ENCODE data around the gene RASGEF1B. TPM values are rescaled to one million over a fixed set of nuclear protein-coding genes. Genes with fewer than 3 reads are reported as not detected.
"Not testable (repeated sequence)": the region's sequence is repeated elsewhere in the genome, so short reads cannot be mapped to it uniquely, and the experiment has no call there.

Gene RASGEF1B
- total and polyA plus RNA-seq, 7 experiments from 2014 or later = 1.1 to 82.5 (median 11.4) TPM

- no peaks in the 10 kb centered on the region for H3K4me1 ChIP-seq (ENCODE audit: control insufficient read depth in 2 of 2, insufficient read depth in 2 of 2, low read length in 2 of 2)
- H3K9me3 ChIP-seq (ENCODE audit: control insufficient read depth in 2 of 3, low read length in 3 of 3) = no peaks in the 10 kb centered on the region
- no peak for ATAC-seq
- Mint-ChIP-seq H3K27ac (no peak overlapping the region), H3K9me3 (no peaks in the 10 kb centered on the region), H3K27me3 (peaks cover 0 to 4% (median 0%) of the 10 kb centered on the region in 5 donors), H3K4me3 (no peak overlapping the region), H3K36me3 (no peaks in the 10 kb centered on the region), H3K4me1 (peaks cover 0 to 9% (median 5%) of the 10 kb centered on the region in 7 donors)
- H3K27ac ChIP-seq (ENCODE audit: low read depth, low read length) = no peak overlapping the region
- intact Hi-C loops (cut with micrococcal nuclease) = loop anchor here (5.0 to 10.0 kb wide), 4 partner anchors 504 to 944 kb away; no protein-coding TSS in a partner anchor
- no peak overlapping the region for H3K4me3 ChIP-seq (ENCODE audit: low read length)
- no peak for DNase-seq
- H3K36me3 ChIP-seq (ENCODE audit: control insufficient read depth in 2 of 3, insufficient read depth in 3 of 3, low read length in 3 of 3) = no peaks in the 10 kb centered on the region
- CTCF ChIA-PET = interaction anchor here (0.8 kb wide), 1 partner anchor 59 kb away, joined by 3 read pairs; no protein-coding TSS in a partner anchor
- POLR2A ChIA-PET = no interaction called here
- no peaks in the 10 kb centered on the region for H3K27me3 ChIP-seq (ENCODE audit: control insufficient read depth in 2 of 2, insufficient read depth in 2 of 2, low read length in 2 of 2)
These were observed 63.4 kb downstream of the RASGEF1B start for GRCh38 chr4:81408341-81408740.

DNA sequence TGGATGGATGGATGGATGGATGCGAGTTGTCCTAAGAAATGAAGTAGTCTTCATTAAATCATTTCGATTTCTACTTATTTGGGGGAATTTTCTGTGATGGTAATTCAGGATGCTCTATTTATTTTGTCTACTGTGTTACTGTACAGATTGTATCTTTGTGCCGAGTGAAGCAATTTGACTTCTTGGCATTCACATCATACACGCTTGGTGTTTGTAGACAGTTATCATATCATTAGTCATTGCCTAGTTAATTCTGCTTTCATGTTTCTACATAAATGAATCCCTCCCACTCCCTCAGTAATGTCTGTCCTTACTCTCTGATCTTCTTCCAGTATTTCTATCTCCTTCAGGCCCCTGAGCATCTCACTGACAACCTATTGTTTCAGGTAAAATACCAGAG is 64.0 kb downstream of the RASGEF1B start:
- Mint-ChIP-seq H3K27ac (peak overlapping the region in 1 of 9 donors; percentile 36), H3K4me1 (peaks cover 0 to 9% (median 5%) of the 10 kb centered on the region in 7 donors)
- POLR2A ChIA-PET = no interaction called here

DNA sequence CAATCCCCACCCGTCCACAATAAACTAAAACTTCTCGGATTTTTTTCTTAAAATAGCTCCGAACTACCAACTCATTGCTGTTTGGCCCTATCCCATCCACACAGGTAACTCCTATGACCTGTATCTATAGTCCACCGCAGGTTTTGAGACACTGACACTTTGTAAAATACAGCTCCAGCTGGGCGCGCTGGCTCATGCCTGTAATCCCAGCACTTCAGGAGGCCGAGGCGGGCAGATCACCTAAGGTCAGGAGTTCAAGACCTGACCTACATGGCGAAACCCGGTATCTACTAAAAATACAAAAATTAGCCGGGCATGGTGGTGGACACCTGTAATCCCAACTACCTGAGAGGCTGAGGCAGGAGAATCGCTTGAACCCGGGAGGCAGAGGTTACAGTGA is 65.2 kb downstream of the RASGEF1B start:
- ATAC-seq; H3K36me3 Mint-ChIP-seq; H3K36me3 ChIP-seq (ENCODE audit: control insufficient read depth in 2 of 3, insufficient read depth in 3 of 3, low read length in 3 of 3); DNase-seq; H3K4me1 Mint-ChIP-seq; H3K27me3 ChIP-seq (ENCODE audit: control insufficient read depth in 2 of 2, insufficient read depth in 2 of 2, low read length in 2 of 2); H3K9me3 Mint-ChIP-seq; POLR2A ChIA-PET; H3K27ac Mint-ChIP-seq; H3K27ac ChIP-seq (ENCODE audit: low read depth, low read length); H3K4me3 Mint-ChIP-seq; H3K9me3 ChIP-seq (ENCODE audit: control insufficient read depth in 2 of 3, low read length in 3 of 3); H3K27me3 Mint-ChIP-seq; H3K4me1 ChIP-seq (ENCODE audit: control insufficient read depth in 2 of 2, insufficient read depth in 2 of 2, low read length in 2 of 2); H3K4me3 ChIP-seq (ENCODE audit: low read length): not testable (repeated sequence)
- CTCF ChIA-PET = interaction anchor here (0.6 to 1.1 kb wide), 6 partner anchors 30 to 864 kb away, joined by 3 to 5 read pairs (median 3); no protein-coding TSS in a partner anchor
- intact Hi-C loops (cut with micrococcal nuclease) = loop anchor here (1.0 to 10.0 kb wide), 9 partner anchors 61 to 954 kb away; no protein-coding TSS in a partner anchor

More for the DNA sequence above, 64.0 kb downstream of the RASGEF1B start:
- CTCF ChIA-PET = interaction anchor here (1.0 kb wide), 2 partner anchors 794 to 861 kb away, joined by 3 to 4 read pairs; no protein-coding TSS in a partner anchor
- Histone ChIP-seq H3K4me1 (ENCODE audit: control insufficient read depth in 2 of 2, insufficient read depth in 2 of 2, low read length in 2 of 2) (no peaks in the 10 kb centered on the region), H3K4me3 (ENCODE audit: low read length) (no peak overlapping the region), H3K27ac (ENCODE audit: low read depth, low read length) (no peak overlapping the region), H3K36me3 (ENCODE audit: control insufficient read depth in 2 of 3, insufficient read depth in 3 of 3, low read length in 3 of 3) (no peaks in the 10 kb centered on the region), H3K9me3 (ENCODE audit: control insufficient read depth in 2 of 3, low read length in 3 of 3) (no peaks in the 10 kb centered on the region), H3K27me3 (ENCODE audit: control insufficient read depth in 2 of 2, insufficient read depth in 2 of 2, low read length in 2 of 2) (no peaks in the 10 kb centered on the region)
- ATAC-seq (no peak), DNase-seq (no peak)
- H3K27me3 Mint-ChIP-seq = peaks cover 0 to 4% (median 0%) of the 10 kb centered on the region in 5 donors
- H3K36me3 Mint-ChIP-seq = no peaks in the 10 kb centered on the region
- intact Hi-C loops (cut with micrococcal nuclease) = loop anchor here (2.0 to 10.0 kb wide), 5 partner anchors 505 to 953 kb away; no protein-coding TSS in a partner anchor
- no peaks in the 10 kb centered on the region for H3K9me3 Mint-ChIP-seq
- no peak overlapping the region for H3K4me3 Mint-ChIP-seq

GRCh38 chr4:81405900-81406401 is 65.8 kb downstream of the RASGEF1B start:
- ChIA-PET POLR2A (no interaction called here), CTCF (interaction anchor here (0.6 to 1.1 kb wide), 5 partner anchors 30 to 865 kb away, joined by 3 to 5 read pairs (median 3); no protein-coding TSS in a partner anchor)
- DNase-seq (peak in 7 of 9 donors; percentile 54 to 80 (median 70)), ATAC-seq (peak; percentile 88)
- intact Hi-C loops (cut with micrococcal nuclease) = loop anchor here (1.0 to 10.0 kb wide), 10 partner anchors 61 to 955 kb away; no protein-coding TSS in a partner anchor
- peaks cover 0 to 9% (median 4%) of the 10 kb centered on the region in 7 donors for H3K4me1 Mint-ChIP-seq
- Histone ChIP-seq H3K27me3 (ENCODE audit: control insufficient read depth in 2 of 2, insufficient read depth in 2 of 2, low read length in 2 of 2) (no peaks in the 10 kb centered on the region), H3K4me1 (ENCODE audit: control insufficient read depth in 2 of 2, insufficient read depth in 2 of 2, low read length in 2 of 2) (no peaks in the 10 kb centered on the region), H3K36me3 (ENCODE audit: control insufficient read depth in 2 of 3, insufficient read depth in 3 of 3, low read length in 3 of 3) (no peaks in the 10 kb centered on the region), H3K27ac (ENCODE audit: low read depth, low read length) (no peak overlapping the region), H3K9me3 (ENCODE audit: control insufficient read depth in 2 of 3, low read length in 3 of 3) (no peaks in the 10 kb centered on the region), H3K4me3 (ENCODE audit: low read length) (no peak overlapping the region)
- H3K36me3 Mint-ChIP-seq = no peaks in the 10 kb centered on the region
- H3K27ac Mint-ChIP-seq = no peak overlapping the region
- peaks cover 0 to 8% (median 0%) of the 10 kb centered on the region in 5 donors for H3K27me3 Mint-ChIP-seq
- peak overlapping the region in 4 of 10 donors; percentile 8 to 56 (median 20) for H3K4me3 Mint-ChIP-seq
- H3K9me3 Mint-ChIP-seq = no peaks in the 10 kb centered on the region

- Mint-ChIP-seq H3K27me3 (peaks cover 0 to 10% (median 4%) of the 10 kb centered on the region in 5 donors), H3K27ac (no peak overlapping the region), H3K36me3 (no peaks in the 10 kb centered on the region), H3K4me1 (peaks cover 0 to 9% (median 4%) of the 10 kb centered on the region in 7 donors), H3K4me3 (no peak overlapping the region), H3K9me3 (no peaks in the 10 kb centered on the region)
- no peaks in the 10 kb centered on the region for H3K36me3 ChIP-seq (ENCODE audit: control insufficient read depth in 2 of 3, insufficient read depth in 3 of 3, low read length in 3 of 3)
- no peak for DNase-seq
- ChIA-PET CTCF (no interaction called here), POLR2A (no interaction called here)
- H3K27me3 ChIP-seq (ENCODE audit: control insufficient read depth in 2 of 2, insufficient read depth in 2 of 2, low read length in 2 of 2) = no peaks in the 10 kb centered on the region
- H3K27ac ChIP-seq (ENCODE audit: low read depth, low read length) = no peak overlapping the region
- H3K4me1 ChIP-seq (ENCODE audit: control insufficient read depth in 2 of 2, insufficient read depth in 2 of 2, low read length in 2 of 2) = no peaks in the 10 kb centered on the region
- ATAC-seq = no peak
- no peaks in the 10 kb centered on the region for H3K9me3 ChIP-seq (ENCODE audit: control insufficient read depth in 2 of 3, low read length in 3 of 3)
- no peak overlapping the region for H3K4me3 ChIP-seq (ENCODE audit: low read length)
- intact Hi-C loops (cut with micrococcal nuclease) = loop anchor here (1.0 to 10.0 kb wide), 6 partner anchors 508 to 948 kb away; no protein-coding TSS in a partner anchor
These were observed 67.0 kb downstream of the RASGEF1B start for GRCh38 chr4:81404741-81405140.

GRCh38 chr4:81404294-81404693 is 67.4 kb downstream of the RASGEF1B start:
- H3K27me3 ChIP-seq (ENCODE audit: control insufficient read depth in 2 of 2, insufficient read depth in 2 of 2, low read length in 2 of 2) = no peaks in the 10 kb centered on the region
- DNase-seq (no peak), ATAC-seq (no peak)
- no peaks in the 10 kb centered on the region for H3K9me3 Mint-ChIP-seq
- POLR2A ChIA-PET = no interaction called here
- intact Hi-C loops (cut with micrococcal nuclease) = loop anchor here in 1 of 2 donors (10.0 kb wide), 1 partner anchor 721 kb away; no protein-coding TSS in a partner anchor
- no peaks in the 10 kb centered on the region for H3K36me3 ChIP-seq (ENCODE audit: control insufficient read depth in 2 of 3, insufficient read depth in 3 of 3, low read length in 3 of 3)
- peaks cover 0 to 10% (median 4%) of the 10 kb centered on the region in 5 donors for H3K27me3 Mint-ChIP-seq
- CTCF ChIA-PET = no interaction called here
- H3K36me3 Mint-ChIP-seq = no peaks in the 10 kb centered on the region
- H3K4me3 ChIP-seq (ENCODE audit: low read length) = no peak overlapping the region
- H3K4me1 Mint-ChIP-seq = peaks cover 0 to 9% (median 4%) of the 10 kb centered on the region in 7 donors
- no peak overlapping the region for H3K27ac Mint-ChIP-seq
- H3K4me3 Mint-ChIP-seq = no peak overlapping the region
- H3K4me1 ChIP-seq (ENCODE audit: control insufficient read depth in 2 of 2, insufficient read depth in 2 of 2, low read length in 2 of 2) = no peaks in the 10 kb centered on the region
- no peaks in the 10 kb centered on the region for H3K9me3 ChIP-seq (ENCODE audit: control insufficient read depth in 2 of 3, low read length in 3 of 3)
- no peak overlapping the region for H3K27ac ChIP-seq (ENCODE audit: low read depth, low read length)

All from naive thymus-derived CD4-positive, alpha-beta T cell (primary cell).